GM12878 (cell line): Measurements from ENCODE around the gene CALB2. TPM values are rescaled to one million over a fixed set of nuclear protein-coding genes. Genes with fewer than 3 reads are reported as not detected.

Source experiments
- ATAC-seq: fragments of 200-7000 bp; cut with Tn5 transposase; 3 replicates; pipeline ENCODE4 v1.9.1; 2020; ENCODE audit warnings: mild to moderate bottlenecking, moderate library complexity
- BruUV-seq: library from RNA; stranded (reverse); fragments of 400-500 nt; replicated peaks from 2 replicates; lab custom pipeline; 2021; lab: Mats Ljungman, UMichigan
- CTCF ChIA-PET: fragments of 300-600 bp; sonication (Branson Sonifier 250); formaldehyde crosslinking; extraction: SDS; loops from one replicate; lab custom pipeline; 2021; ENCODE audit warnings: inconsistent platforms; lab: Yijun Ruan, JAX
- POLR2A ChIA-PET: fragments of 350-600 bp; formaldehyde crosslinking; extraction: SDS; loops from one replicate; lab custom pipeline; 2021; ENCODE audit warnings: inconsistent platforms; lab: Charles Lee
- RAD21 ChIA-PET: fragments of 300-600 bp; sonication (Branson Sonifier 250); formaldehyde crosslinking; loops from one replicate; lab custom pipeline; 2023; ENCODE audit warnings: antibody characterized with exemption; ENCODE audit not compliant: unreplicated experiment; lab: Charles Lee
- SMC1A ChIA-PET: fragments of 300-600 bp; sonication (Branson Sonifier 250); formaldehyde crosslinking; loops from one replicate; lab custom pipeline; 2023; ENCODE audit not compliant: unreplicated experiment, uncharacterized antibody; lab: Charles Lee
- DNase-seq: peaks from one replicate; pipeline ENCODE4 v3.0.0-alpha.2; 2011; ENCODE audit warnings: low read depth, low spot score
- FAIRE-seq: peaks from 3 replicates; lab custom pipeline; 2011; peaks lifted over from hg19 to GRCh38; lab: Jason Lieb, UNC
- H2AFZ ChIP-seq: 2 replicates; pipeline ENCODE4 v1.6.0; 2011; ENCODE audit warnings: low read depth, low read length, control low read depth; ENCODE audit not compliant: control insufficient read depth
- H3K27ac ChIP-seq: 2 replicates; pipeline ENCODE4 v1.5.1; 2011; ENCODE audit warnings: control low read depth; ENCODE audit not compliant: control insufficient read depth, insufficient read depth
- H3K27me3 ChIP-seq, 2 experiments: replicated peaks in 1 of 2; 2 replicates each; pipeline versions ENCODE4 v1.6.0 to v1.6.1; 2011; ENCODE audit warnings: low read length in 1 of 2; ENCODE audit not compliant: control insufficient read depth in 2 of 2, insufficient read depth in 2 of 2
- H3K36me3 ChIP-seq, 2 experiments: 2 replicates each; pipeline ENCODE4 v1.5.1; 2011; ENCODE audit warnings: low read length in 1 of 2; ENCODE audit not compliant: control insufficient read depth in 2 of 2, insufficient read depth in 2 of 2
- H3K4me1 ChIP-seq: 2 replicates; pipeline ENCODE4 v1.6.1; 2011; ENCODE audit warnings: mild to moderate bottlenecking, low read length, moderate library complexity, mixed read lengths; ENCODE audit not compliant: control insufficient read depth, insufficient read depth
- H3K4me2 ChIP-seq: 2 replicates; pipeline ENCODE4 v1.6.0; 2011; ENCODE audit warnings: control low read depth; ENCODE audit not compliant: control insufficient read depth, insufficient read depth
- H3K4me3 ChIP-seq: fragments of 200-600 bp; sonication (generic); 2 replicates; pipeline ENCODE4 v1.5.1; 2016
- H3K79me2 ChIP-seq: 2 replicates; pipeline ENCODE4 v1.6.0; 2011; ENCODE audit warnings: low read length; ENCODE audit not compliant: control insufficient read depth, insufficient read depth
- H3K9ac ChIP-seq: 2 replicates; pipeline ENCODE4 v1.8.0; 2011; ENCODE audit warnings: low read length, control low read depth, mixed read lengths; ENCODE audit not compliant: control insufficient read depth, insufficient read depth
- H3K9me3 ChIP-seq: replicated peaks from 3 replicates; pipeline ENCODE4 v1.5.1; 2011; ENCODE audit warnings: mild to moderate bottlenecking, low read length; ENCODE audit not compliant: control insufficient read depth, insufficient read depth
- H4K20me1 ChIP-seq: 2 replicates; pipeline ENCODE4 v1.6.0; 2011; ENCODE audit not compliant: control insufficient read depth, insufficient read depth
- JUND ChIP-seq: IDR thresholded peaks from 2 replicates; pipeline ENCODE4 v1.6.1; 2012; ENCODE audit warnings: low read depth, mild to moderate bottlenecking, low read length, improper control_type of control experiment, moderate library complexity
- POLR2AphosphoS2 ChIP-seq: IDR thresholded peaks from 2 replicates; pipeline ENCODE4 v1.6.1; 2011; ENCODE audit warnings: low read depth, mild to moderate bottlenecking, low read length, improper control_type of control experiment, moderate library complexity
- WGBS: methylation state at CpG from one replicate; pipeline ENCODE4 v1.1.6; 2016; ENCODE audit warnings: low lambda C conversion rate; ENCODE audit not compliant: insufficient replicate concordance, insufficient coverage; ENCODE audit errors: missing lambda C conversion rate; 5-methylcytosine and 5-hydroxymethylcytosine counted together
- in situ Hi-C: fragments of 300-500 bp; cut with MboI; formaldehyde crosslinking; loops from 9 replicates; pipeline ENCODE4 v1.14.3; 2018; ENCODE audit warnings: mixed read lengths
- intact Hi-C: fragments of 100-400 bp; cut with micrococcal nuclease; formaldehyde crosslinking; loops from one replicate; pipeline ENCODE4 v1.14.2; 2022; ENCODE audit not compliant: unreplicated experiment
- polyA plus RNA-seq, 11 experiments: library from polyadenylated mRNA; depleted of rRNA in 4 of 11; unstranded in 6 of 11; stranded (reverse) in 5 of 11; fragments of >200 nt; fragmentation: Nextera tagmentation in 4 of 11; fragmentation: Illumina TruSeq in 1 of 11; extraction: Ambion mirVana in 4 of 11; extraction: Trizol in 1 of 11; gene quantifications; 1 replicate in 1 of 11; 2 replicates in 10 of 11; pipeline versions ENCODE4 v1.2.1 to v1.2.3, GENCODE V29; 2011 to 2016; ENCODE audit warnings: inconsistent platforms in 2 of 11, missing spikeins in 2 of 11, low read depth in 1 of 11
- total RNA-seq, 4 experiments: library from RNA; depleted of rRNA in 3 of 4; stranded (reverse); fragments of >200 nt in 3 of 4; fragmentation: Illumina TruSeq in 1 of 4; extraction: Trizol in 1 of 4; gene quantifications; 2 replicates each; pipeline versions ENCODE4 v1.2.1 to v1.2.3, GENCODE V29; 2013 to 2021
- TF ChIP-seq, protein P1 (sequence below): fragments of 450-650 bp; IDR thresholded peaks from 2 replicates; pipeline ENCODE4 v1.6.1; 2017; ENCODE audit warnings: mild to moderate bottlenecking, low read depth, inconsistent platforms; ENCODE audit not compliant: poor library complexity, severe bottlenecking
- TF ChIP-seq, protein P2 (sequence below): IDR thresholded peaks from 2 replicates; pipeline ENCODE4 v1.6.1; 2012; ENCODE audit warnings: low read depth, low read length, improper control_type of control experiment

The CALB2 gene
- total and polyA plus RNA-seq, 10 of the 15 experiments (the other 5 are each of a cell fraction or from before 2014, with no cell fraction given): not detected

DNA sequence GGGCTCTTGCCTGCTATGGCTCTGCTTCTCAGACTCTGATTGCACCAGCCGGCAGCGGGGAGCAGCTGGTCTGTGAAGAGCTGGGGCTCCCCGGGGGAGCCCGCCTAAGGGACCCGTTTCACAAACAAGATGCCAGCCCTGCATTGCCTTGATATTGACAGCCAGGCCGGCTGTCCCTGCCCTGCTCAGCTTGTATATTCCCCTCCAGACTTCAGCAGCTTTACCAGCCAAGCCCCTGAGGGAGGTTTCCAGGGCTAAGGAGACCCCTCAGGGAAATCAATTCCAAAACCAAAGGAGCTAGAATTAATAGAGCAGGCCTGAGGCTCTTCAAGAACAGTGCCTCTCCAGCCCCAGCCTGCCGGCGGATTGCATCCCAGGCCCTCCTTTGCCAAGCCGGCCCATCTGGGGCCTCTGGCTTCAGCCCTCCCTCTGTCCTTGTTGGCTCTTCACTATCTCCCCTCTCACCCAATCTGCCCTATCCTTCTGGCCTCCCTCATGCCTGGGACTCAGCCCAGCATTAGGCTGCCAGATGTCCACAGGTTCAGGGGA lies 5.7 kb downstream of the CALB2 start:
- no peaks in the 10 kb centered on the region for H4K20me1 ChIP-seq
- no peak overlapping the region for H3K9ac ChIP-seq

More for the DNA sequence above, 5.7 kb downstream of the CALB2 start:
- Histone ChIP-seq H3K27ac (no peak overlapping the region), H3K36me3 (no peaks in the 10 kb centered on the region), H3K4me2 (no peak overlapping the region), H2AFZ (no peak overlapping the region), H3K9me3 (no peaks in the 10 kb centered on the region), H3K27me3 (no peaks in the 10 kb centered on the region; a peak in 3 of 4 replicates), H3K79me2 (no peaks in the 10 kb centered on the region), H3K4me3 (no peak overlapping the region), H3K4me1 (no peaks in the 10 kb centered on the region)
- BruUV-seq: no TSS peak
- POLR2A ChIA-PET: no interaction called here
- RAD21 ChIA-PET: no interaction called here
- 35% methylated on average over 9 of the region's 9 CpGs for WGBS
- no peak for ATAC-seq
- in situ Hi-C loops: no loop called here
- CTCF ChIA-PET: interaction anchor here (1.5 kb wide), 1 partner anchor 10 kb away, joined by 3 read pairs; no protein-coding TSS in a partner anchor
- intact Hi-C loops: no loop called here
- FAIRE-seq: no peak
- no peak for DNase-seq
- SMC1A ChIA-PET: no interaction called here
- TF ChIP-seq JUND (no peak), POLR2AphosphoS2 (no peak)
- TF ChIP-seq, protein P1, sequence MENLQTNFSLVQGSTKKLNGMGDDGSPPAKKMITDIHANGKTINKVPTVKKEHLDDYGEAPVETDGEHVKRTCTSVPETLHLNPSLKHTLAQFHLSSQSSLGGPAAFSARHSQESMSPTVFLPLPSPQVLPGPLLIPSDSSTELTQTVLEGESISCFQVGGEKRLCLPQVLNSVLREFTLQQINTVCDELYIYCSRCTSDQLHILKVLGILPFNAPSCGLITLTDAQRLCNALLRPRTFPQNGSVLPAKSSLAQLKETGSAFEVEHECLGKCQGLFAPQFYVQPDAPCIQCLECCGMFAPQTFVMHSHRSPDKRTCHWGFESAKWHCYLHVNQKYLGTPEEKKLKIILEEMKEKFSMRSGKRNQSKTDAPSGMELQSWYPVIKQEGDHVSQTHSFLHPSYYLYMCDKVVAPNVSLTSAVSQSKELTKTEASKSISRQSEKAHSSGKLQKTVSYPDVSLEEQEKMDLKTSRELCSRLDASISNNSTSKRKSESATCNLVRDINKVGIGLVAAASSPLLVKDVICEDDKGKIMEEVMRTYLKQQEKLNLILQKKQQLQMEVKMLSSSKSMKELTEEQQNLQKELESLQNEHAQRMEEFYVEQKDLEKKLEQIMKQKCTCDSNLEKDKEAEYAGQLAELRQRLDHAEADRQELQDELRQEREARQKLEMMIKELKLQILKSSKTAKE: no peak
- TF ChIP-seq, protein P2, sequence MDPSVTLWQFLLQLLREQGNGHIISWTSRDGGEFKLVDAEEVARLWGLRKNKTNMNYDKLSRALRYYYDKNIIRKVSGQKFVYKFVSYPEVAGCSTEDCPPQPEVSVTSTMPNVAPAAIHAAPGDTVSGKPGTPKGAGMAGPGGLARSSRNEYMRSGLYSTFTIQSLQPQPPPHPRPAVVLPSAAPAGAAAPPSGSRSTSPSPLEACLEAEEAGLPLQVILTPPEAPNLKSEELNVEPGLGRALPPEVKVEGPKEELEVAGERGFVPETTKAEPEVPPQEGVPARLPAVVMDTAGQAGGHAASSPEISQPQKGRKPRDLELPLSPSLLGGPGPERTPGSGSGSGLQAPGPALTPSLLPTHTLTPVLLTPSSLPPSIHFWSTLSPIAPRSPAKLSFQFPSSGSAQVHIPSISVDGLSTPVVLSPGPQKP: no peak
